Glutamatergic neuron (in vitro differentiated cells): ENCODE measurements around the gene CYB5R4. TPM values are rescaled to one million over a fixed set of nuclear protein-coding genes. Genes with fewer than 3 reads are reported as not detected.

Source experiments
- DNase-seq: peaks from one replicate; pipeline ENCODE4 v3.0.0; 2022
- H3K27ac Mint-ChIP-seq: one replicate; pipeline ENCODE4 v1.8.0; 2020; ENCODE audit warnings: mild to moderate bottlenecking, mixed read lengths, inconsistent platforms; ENCODE audit not compliant: unreplicated experiment
- H3K27me3 Mint-ChIP-seq: one replicate; pipeline ENCODE4 v1.8.0; 2020; ENCODE audit warnings: mild to moderate bottlenecking, moderate library complexity, mixed read lengths, inconsistent platforms; ENCODE audit not compliant: unreplicated experiment
- H3K36me3 Mint-ChIP-seq: one replicate; pipeline ENCODE4 v1.8.0; 2020; ENCODE audit warnings: mild to moderate bottlenecking, mixed read lengths, inconsistent platforms; ENCODE audit not compliant: unreplicated experiment
- H3K4me1 Mint-ChIP-seq: one replicate; pipeline ENCODE4 v1.8.0; 2020; ENCODE audit warnings: mild to moderate bottlenecking, low read depth, mixed read lengths, inconsistent platforms; ENCODE audit not compliant: unreplicated experiment
- H3K4me3 Mint-ChIP-seq: one replicate; pipeline ENCODE4 v1.8.0; 2020; ENCODE audit warnings: mild to moderate bottlenecking, mixed read lengths, inconsistent platforms; ENCODE audit not compliant: unreplicated experiment
- H3K9me3 Mint-ChIP-seq: one replicate; pipeline ENCODE4 v1.8.0; 2020; ENCODE audit warnings: mild to moderate bottlenecking, moderate library complexity, mixed read lengths, inconsistent platforms; ENCODE audit not compliant: unreplicated experiment
- total RNA-seq: library from RNA; stranded (reverse); fragmentation: NEBNext Ultra II Directional; extraction: Animal tissue kit (Norgen Biotek cat#: 25700); gene quantifications from one replicate; pipeline ENCODE4 v1.2.1, GENCODE V29; 2021; ENCODE audit not compliant: unreplicated experiment
- TF ChIP-seq, protein P1 (sequence below): fragments of 200-600 bp; sonication (generic); IDR thresholded peaks from one replicate; pipeline ENCODE4 v1.5.0; 2021; ENCODE audit not compliant: partially characterized antibody, unreplicated experiment

CYB5R4 gene
- total RNA-seq, 1 donor from 2014 or later, result 23.1 TPM

GRCh38 chr6:83978997-83979396 is 119.5 kb downstream of the CYB5R4 start:
- peaks cover 2% of the 10 kb centered on the region for H3K27me3 Mint-ChIP-seq
- DNase-seq, result no peak
- H3K27ac Mint-ChIP-seq, result no peak overlapping the region
- no peaks in the 10 kb centered on the region for H3K36me3 Mint-ChIP-seq
- no peak overlapping the region for H3K4me3 Mint-ChIP-seq
- H3K9me3 Mint-ChIP-seq, result no peaks in the 10 kb centered on the region
- TF ChIP-seq, protein P1, sequence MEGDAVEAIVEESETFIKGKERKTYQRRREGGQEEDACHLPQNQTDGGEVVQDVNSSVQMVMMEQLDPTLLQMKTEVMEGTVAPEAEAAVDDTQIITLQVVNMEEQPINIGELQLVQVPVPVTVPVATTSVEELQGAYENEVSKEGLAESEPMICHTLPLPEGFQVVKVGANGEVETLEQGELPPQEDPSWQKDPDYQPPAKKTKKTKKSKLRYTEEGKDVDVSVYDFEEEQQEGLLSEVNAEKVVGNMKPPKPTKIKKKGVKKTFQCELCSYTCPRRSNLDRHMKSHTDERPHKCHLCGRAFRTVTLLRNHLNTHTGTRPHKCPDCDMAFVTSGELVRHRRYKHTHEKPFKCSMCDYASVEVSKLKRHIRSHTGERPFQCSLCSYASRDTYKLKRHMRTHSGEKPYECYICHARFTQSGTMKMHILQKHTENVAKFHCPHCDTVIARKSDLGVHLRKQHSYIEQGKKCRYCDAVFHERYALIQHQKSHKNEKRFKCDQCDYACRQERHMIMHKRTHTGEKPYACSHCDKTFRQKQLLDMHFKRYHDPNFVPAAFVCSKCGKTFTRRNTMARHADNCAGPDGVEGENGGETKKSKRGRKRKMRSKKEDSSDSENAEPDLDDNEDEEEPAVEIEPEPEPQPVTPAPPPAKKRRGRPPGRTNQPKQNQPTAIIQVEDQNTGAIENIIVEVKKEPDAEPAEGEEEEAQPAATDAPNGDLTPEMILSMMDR, result no peak
- H3K4me1 Mint-ChIP-seq, result no peaks in the 10 kb centered on the region

GRCh38 chr6:83984411-83984810 is 124.9 kb downstream of the CYB5R4 start:
- peaks cover 5% of the 10 kb centered on the region for H3K4me1 Mint-ChIP-seq
- H3K9me3 Mint-ChIP-seq, result no peaks in the 10 kb centered on the region
- no peaks in the 10 kb centered on the region for H3K27me3 Mint-ChIP-seq
- no peaks in the 10 kb centered on the region for H3K36me3 Mint-ChIP-seq
- H3K4me3 Mint-ChIP-seq, result no peak overlapping the region
- DNase-seq, result no peak
- H3K27ac Mint-ChIP-seq, result no peak overlapping the region
- TF ChIP-seq, protein P1, result no peak

- no peak for DNase-seq
- no peaks in the 10 kb centered on the region for H3K9me3 Mint-ChIP-seq
- no peak overlapping the region for H3K27ac Mint-ChIP-seq
- peaks cover 6% of the 10 kb centered on the region for H3K4me1 Mint-ChIP-seq
- TF ChIP-seq, protein P1, result no peak
- no peak overlapping the region for H3K4me3 Mint-ChIP-seq
- no peaks in the 10 kb centered on the region for H3K27me3 Mint-ChIP-seq
- no peaks in the 10 kb centered on the region for H3K36me3 Mint-ChIP-seq
Observed at GRCh38 chr6:83985308-83985713, 125.8 kb downstream of the CYB5R4 start.

DNA sequence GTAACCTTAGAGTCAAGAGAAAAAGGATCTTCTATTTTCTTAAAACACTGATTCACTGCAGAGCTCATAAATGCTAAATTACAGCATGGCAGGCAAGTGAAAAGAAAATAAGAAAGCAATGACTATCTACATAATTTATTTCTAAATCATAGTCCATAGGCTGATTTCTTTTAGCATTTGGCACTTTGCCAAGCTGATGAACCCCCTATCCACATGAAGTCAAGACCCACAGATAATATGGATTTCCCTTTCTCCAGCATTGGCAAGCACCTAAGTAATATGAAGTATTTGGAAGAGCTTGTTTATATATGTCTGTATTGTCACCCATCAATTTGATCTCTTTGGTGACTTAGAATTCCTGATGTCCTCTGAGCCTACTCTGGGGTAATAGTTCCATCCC is 126.2 kb downstream of the CYB5R4 start:
- TF ChIP-seq, protein P1, result no peak
- H3K9me3 Mint-ChIP-seq, result no peaks in the 10 kb centered on the region
- H3K36me3 Mint-ChIP-seq, result no peaks in the 10 kb centered on the region
- DNase-seq, result no peak
- peaks cover 6% of the 10 kb centered on the region for H3K4me1 Mint-ChIP-seq
- no peak overlapping the region for H3K4me3 Mint-ChIP-seq
- no peak overlapping the region for H3K27ac Mint-ChIP-seq
- H3K27me3 Mint-ChIP-seq, result no peaks in the 10 kb centered on the region

- Mint-ChIP-seq H3K36me3 (no peaks in the 10 kb centered on the region), H3K27me3 (peaks cover 3% of the 10 kb centered on the region), H3K4me3 (no peak overlapping the region), H3K4me1 (no peaks in the 10 kb centered on the region), H3K27ac (no peak overlapping the region), H3K9me3 (no peaks in the 10 kb centered on the region)
- TF ChIP-seq, protein P1, result no peak
- DNase-seq, result no peak
Observed at GRCh38 chr6:83998021-83998584, 138.6 kb downstream of the CYB5R4 start.
